SK-N-MC (cell line): Measurements from ENCODE around the gene SZT2.
A peak's percentile ranks its signal among the peaks of the same experiment; 100 is the strongest.
"Not testable (repeated sequence)": the region's sequence is repeated elsewhere in the genome, so short reads cannot be mapped to it uniquely, and the experiment has no call there.

Experiments
- DNase-seq: peaks from one replicate; pipeline ENCODE4 v3.0.0-alpha.2; 2011; ENCODE audit warnings: low read depth, low spot score
- H3K27ac ChIP-seq: fragments of 200-600 bp; sonication (generic); 2 replicates; pipeline ENCODE4 v1.5.1; 2016; ENCODE audit warnings: mixed run types
- H3K36me3 ChIP-seq: fragments of 200-600 bp; sonication (generic); 2 replicates; pipeline ENCODE4 v1.6.1; 2017; ENCODE audit warnings: antibody characterized with exemption, low read length, mixed read lengths; ENCODE audit not compliant: insufficient read depth
- H3K4me3 ChIP-seq: fragments of 200-600 bp; sonication (generic); 2 replicates; pipeline ENCODE4 v1.5.1; 2016
- H3K9ac ChIP-seq: fragments of 200-600 bp; sonication (generic); 2 replicates; pipeline ENCODE4 v1.8.0; 2017; ENCODE audit warnings: mixed run types, mixed read lengths; ENCODE audit not compliant: insufficient read length
- H3K9me3 ChIP-seq: fragments of 200-600 bp; sonication (generic); 2 replicates; pipeline ENCODE4 v1.6.1; 2017; ENCODE audit warnings: low read depth, mild to moderate bottlenecking, antibody characterized with exemption, low read length, moderate library complexity, mixed read lengths
- EZH2 ChIP-seq: fragments of 200-600 bp; sonication (generic); IDR thresholded peaks from one replicate; pipeline ENCODE4 v1.6.1; 2017; ENCODE audit warnings: antibody characterized with exemption
- FOXP2 ChIP-seq: optimal IDR thresholded peaks from 2 replicates; pipeline ENCODE3; 2011; ENCODE audit warnings: mild to moderate bottlenecking, moderate library complexity; ENCODE audit not compliant: insufficient read depth; ENCODE audit errors: extremely low read length, control extremely low read depth
- POLR2AphosphoS5 ChIP-seq: IDR thresholded peaks from 2 replicates; pipeline ENCODE4 v1.6.1; 2012; ENCODE audit warnings: mild to moderate bottlenecking, low read depth, low read length, borderline replicate concordance

SZT2 gene

DNA sequence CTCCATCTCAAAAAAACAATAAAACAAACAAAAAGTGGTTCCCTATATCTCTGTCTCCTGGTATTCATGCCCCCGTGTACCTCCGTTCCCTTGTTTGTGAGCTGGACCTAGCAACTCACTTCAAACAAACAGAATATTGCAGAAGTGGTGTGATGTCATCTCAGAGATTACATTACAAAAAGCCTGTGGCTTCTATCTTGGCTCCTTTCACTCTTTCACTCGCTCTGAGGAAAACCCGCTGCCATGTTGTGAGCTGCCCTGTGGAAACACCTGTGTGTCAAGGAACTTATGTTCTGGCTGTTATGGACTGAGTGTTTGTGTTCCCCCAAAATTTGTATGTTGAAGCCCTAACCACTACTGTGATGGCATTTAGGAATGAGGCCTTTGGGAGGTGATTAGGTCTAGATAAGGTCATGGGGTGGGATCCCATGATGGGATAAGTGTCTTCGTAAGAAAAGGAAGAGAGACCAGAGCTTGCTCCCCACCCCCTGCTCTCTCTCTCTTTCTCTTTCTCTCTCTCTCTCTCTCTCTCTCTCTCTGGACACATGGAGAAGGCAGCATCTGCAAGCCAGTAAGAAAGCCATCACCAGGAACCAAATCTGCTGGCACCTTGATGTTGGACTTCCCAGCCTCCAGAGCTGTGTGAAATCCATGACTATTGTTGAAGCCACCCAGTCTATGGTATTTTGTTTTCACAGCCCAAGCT lies 71.4 kb downstream of the SZT2 start:
- Histone ChIP-seq H3K4me3 (no peak overlapping the region), H3K9ac (no peak overlapping the region), H3K36me3 (no peaks in the 10 kb centered on the region), H3K27ac (no peak overlapping the region), H3K9me3 (no peaks in the 10 kb centered on the region)
- DNase-seq: no peak
- TF ChIP-seq FOXP2 (no peak), EZH2 (no peak), POLR2AphosphoS5 (no peak)

DNA sequence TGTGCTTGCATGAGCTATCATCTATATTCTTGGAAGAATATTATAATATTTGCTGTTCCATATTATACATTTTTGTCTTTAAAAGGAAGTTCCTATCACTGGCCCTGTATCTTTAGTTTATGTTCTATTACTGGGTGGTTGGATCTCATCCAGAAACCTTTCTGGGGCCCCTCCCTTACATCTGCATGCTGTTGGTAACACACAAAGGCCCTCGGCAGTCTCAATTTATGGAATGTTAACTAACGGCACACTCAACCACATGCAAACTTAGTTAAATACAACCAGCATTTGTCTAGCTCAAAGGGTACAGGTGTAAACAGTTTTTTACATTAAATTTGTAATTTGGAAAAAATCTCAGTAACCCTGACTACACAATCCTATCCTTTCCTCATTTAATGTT lies 73.8 kb downstream of the SZT2 start:
- Histone ChIP-seq H3K4me3 (peak overlapping the region; percentile 50), H3K9me3 (no peaks in the 10 kb centered on the region), H3K27ac (peak overlapping the region; percentile 88), H3K9ac (no peak overlapping the region), H3K36me3 (no peaks in the 10 kb centered on the region)
- TF ChIP-seq FOXP2 (no peak), POLR2AphosphoS5 (no peak), EZH2 (no peak)
- DNase-seq: peak; percentile 72

DNA sequence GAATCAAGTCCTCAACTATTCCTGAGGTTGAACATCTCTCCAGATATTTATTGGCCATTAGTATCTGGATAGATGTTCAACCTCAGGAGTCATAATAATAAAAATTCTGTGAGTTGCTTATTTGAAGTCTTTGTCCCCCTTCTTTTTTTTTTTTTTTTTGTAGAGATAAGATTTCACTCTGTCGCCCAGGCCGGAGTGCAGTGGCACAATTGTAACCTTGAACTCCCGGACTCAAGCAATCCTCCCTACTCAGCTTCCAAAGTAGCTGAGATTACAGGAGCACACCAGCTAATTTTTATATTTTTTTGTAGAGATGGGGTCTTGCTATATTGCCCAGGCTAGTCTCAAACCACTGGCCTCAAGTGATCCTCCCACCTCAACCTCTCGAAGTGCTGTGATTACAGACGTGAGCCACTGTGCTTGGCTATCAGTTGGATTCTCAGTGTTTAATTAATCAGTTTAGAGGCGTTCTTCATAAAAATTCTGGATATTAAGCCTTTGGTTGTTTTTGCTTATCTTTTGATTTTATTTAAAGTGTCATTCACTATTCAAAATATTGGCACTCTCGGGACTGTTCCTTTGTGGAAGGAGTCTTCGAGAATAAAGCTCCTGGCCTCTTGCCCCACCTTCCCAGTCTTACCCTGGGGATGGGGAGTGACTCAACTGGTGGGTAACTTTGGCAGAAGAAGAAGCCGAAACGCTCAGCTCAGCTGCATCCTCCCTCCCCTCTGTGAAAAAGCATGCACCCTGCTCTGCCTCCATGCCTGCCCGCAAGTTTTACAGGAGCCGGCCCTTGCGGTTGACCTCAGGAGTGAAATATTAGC lies 75.2 kb downstream of the SZT2 start:
- Histone ChIP-seq H3K4me3 (no peak overlapping the region), H3K9me3 (no peaks in the 10 kb centered on the region), H3K27ac (peak overlapping the region; percentile 88; the same call in 1 of the 2 replicates), H3K9ac (no peak overlapping the region), H3K36me3 (no peaks in the 10 kb centered on the region)
- TF ChIP-seq EZH2: no peak
- DNase-seq: no peak

DNA sequence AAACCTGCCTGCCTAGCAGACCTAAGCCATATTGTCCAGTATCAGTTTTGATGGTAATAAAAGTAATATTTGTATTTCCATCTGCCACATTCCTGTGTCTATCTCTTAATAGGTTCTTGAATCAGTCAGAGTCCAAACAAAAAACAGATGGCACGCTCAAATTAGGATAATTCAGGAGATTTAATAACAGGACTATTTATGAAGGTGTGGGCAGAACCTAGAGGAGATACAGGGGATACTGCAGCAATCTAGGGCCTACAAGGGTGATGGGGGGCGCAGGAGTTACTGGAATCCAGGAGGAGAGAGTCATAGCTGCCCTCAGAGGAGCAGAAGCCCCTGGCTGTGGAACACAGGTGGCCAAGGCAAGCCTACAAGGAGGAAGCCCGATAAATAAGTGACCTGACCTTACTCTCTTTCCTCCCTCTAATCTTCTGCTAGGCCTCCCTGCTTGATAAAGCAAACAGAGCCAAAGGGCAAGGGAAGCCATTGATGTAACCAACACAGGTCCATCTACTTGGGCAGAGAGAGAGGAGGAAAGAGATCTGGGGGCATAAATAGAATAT lies 75.9 kb downstream of the SZT2 start:
- no peak overlapping the region for H3K27ac ChIP-seq
- no peaks in the 10 kb centered on the region for H3K9me3 ChIP-seq
- H3K9ac ChIP-seq: no peak overlapping the region
- H3K36me3 ChIP-seq: no peaks in the 10 kb centered on the region
- H3K4me3 ChIP-seq: no peak overlapping the region
- TF ChIP-seq POLR2AphosphoS5 (no peak), EZH2 (no peak), FOXP2 (no peak)
- DNase-seq: no peak

DNA sequence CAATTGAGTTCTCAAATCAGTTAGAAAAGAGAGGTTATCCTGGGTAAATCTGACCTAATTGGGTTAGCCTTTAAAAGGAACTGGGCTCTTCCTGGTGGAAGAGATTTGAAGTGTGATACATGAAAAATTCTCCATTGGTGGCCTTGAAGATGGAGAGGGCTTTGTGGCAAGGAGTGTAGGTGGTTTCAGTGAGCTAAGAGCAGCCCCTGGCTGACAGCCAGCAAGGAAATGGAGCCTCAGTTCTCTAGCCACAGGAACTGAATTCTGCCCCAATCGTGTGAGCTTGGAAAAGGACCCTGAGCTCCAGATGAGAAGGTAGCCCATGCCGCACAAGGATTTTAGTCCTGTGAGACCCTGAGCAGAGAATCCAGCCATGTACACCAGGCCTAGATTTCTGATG lies 76.7 kb downstream of the SZT2 start:
- H3K4me3 ChIP-seq: no peak overlapping the region
- H3K36me3 ChIP-seq: no peaks in the 10 kb centered on the region
- TF ChIP-seq POLR2AphosphoS5 (no peak), FOXP2 (no peak), EZH2 (no peak)
- H3K9ac ChIP-seq: no peak overlapping the region
- no peaks in the 10 kb centered on the region for H3K9me3 ChIP-seq
- no peak overlapping the region for H3K27ac ChIP-seq
- DNase-seq: no peak

DNA sequence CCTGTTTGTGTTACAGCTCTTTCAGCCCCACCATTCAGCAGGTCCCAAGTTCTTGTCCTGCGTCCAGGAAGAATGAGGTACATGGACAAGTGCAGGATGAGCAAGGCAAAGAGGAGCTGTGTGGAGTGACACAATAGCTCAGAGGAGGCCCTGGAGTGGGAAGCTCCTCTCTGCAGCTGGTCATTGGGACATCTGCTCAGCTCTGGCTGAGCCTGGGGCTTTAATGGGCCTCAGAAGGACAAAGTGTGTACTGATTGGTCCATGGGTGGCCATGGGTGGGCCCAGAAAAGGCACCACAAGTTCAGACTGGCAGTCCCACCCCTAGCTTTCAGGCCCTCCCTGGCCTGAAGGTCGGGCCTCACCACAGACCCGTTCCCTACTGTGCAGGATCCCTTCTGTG lies 78.7 kb downstream of the SZT2 start:
- no peak for DNase-seq
- TF ChIP-seq EZH2: no peak
- no peak for TF ChIP-seq POLR2AphosphoS5
- no peak for TF ChIP-seq FOXP2
- Histone ChIP-seq H3K4me3 (no peak overlapping the region), H3K36me3 (no peaks in the 10 kb centered on the region), H3K9me3 (no peaks in the 10 kb centered on the region), H3K27ac (no peak overlapping the region), H3K9ac (no peak overlapping the region)

DNA sequence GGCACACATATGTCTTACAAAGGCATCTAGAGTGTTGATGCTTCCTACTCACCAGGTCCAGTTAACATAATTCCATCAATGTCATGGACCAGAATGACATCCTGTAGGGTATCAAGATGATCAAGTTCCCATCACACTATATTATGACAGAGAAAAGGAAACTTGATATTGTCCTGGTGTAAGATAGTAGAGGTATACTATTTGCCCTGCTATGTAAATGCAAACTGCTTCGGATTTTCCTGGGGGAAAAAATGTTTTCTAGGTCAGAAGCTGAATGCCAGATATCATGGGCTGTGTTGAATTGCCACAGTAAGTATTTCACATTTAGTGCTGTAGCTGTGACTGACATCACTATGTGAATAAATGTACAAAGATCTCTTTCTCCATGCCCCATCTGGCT lies 80.2 kb downstream of the SZT2 start:
- DNase-seq: no peak
- Histone ChIP-seq H3K9me3 (no peaks in the 10 kb centered on the region), H3K36me3 (no peaks in the 10 kb centered on the region), H3K4me3 (no peak overlapping the region), H3K9ac (no peak overlapping the region), H3K27ac (no peak overlapping the region)
- TF ChIP-seq POLR2AphosphoS5 (no peak), EZH2 (no peak), FOXP2 (no peak)

DNA sequence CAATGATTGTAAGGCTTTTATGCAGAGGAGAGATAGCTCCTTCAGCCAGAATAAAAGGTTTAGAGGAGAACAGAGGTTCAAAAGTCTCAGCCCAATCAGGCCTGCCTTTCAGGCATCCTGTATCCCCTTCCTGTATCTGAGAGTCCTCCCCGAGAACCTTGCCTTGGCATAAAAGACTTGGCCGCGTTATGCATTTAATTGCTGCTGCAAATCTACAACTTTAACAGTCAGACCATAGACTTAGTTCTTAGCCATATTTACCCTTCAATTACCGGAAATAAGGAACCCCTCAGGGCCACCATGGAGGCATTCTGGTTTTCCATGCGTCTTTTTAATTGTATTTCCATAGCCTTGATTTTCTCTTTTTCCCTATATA lies 82.4 kb downstream of the SZT2 start:
- TF ChIP-seq EZH2: no peak
- no peak for TF ChIP-seq FOXP2
- TF ChIP-seq POLR2AphosphoS5: no peak
- H3K4me3 ChIP-seq: 0 out of 2 replicates have a peak overlapping the region, but pooled peaks have one; percentile 4
- DNase-seq: no peak
- H3K9me3 ChIP-seq: no peaks in the 10 kb centered on the region
- peak overlapping the region; percentile 48; the same call in 1 of the 2 replicates for H3K27ac ChIP-seq
- H3K36me3 ChIP-seq: no peaks in the 10 kb centered on the region
- no peak overlapping the region for H3K9ac ChIP-seq

DNA sequence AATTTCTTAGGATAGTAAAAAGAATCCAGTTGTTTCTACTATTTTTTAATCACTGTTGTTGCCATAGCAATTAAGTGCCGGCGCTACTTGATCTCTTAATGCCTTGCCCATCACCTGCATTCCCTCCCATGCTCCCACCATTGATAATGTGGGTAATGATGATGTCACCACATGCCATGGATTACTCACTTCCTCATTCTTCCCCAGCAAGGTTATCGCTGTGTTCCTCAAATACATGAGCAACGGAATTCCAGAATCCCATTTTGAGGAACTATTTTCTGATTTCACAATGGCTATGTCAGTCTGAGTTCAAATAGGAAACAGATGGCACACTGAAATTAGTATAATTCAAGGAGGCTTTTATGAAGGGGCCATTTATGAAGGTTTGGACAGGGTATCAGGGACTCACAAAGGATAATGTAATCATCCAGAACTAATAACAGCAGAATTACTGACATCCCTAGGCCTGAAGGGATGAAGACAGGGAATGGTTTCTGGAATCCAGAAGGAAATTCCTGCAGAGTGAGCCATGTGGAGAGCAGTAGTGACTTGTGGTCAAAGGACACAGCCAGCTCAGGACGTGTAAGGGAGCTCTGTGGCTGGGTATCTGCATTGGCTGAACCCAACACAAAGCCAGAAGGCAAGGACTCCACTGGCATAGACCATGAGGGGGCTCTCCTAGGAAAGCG lies 82.9 kb downstream of the SZT2 start:
- not testable (repeated sequence) for DNase-seq, H3K9me3 ChIP-seq, H3K36me3 ChIP-seq, H3K9ac ChIP-seq
- Histone ChIP-seq H3K4me3 (0 out of 2 replicates have a peak overlapping the region, but pooled peaks have one; percentile 4), H3K27ac (peak overlapping the region; percentile 51)
